ENCODE measurements around the gene HMGA1.
A peak's percentile ranks its signal among the peaks of the same experiment; 100 is the strongest.

DNA sequence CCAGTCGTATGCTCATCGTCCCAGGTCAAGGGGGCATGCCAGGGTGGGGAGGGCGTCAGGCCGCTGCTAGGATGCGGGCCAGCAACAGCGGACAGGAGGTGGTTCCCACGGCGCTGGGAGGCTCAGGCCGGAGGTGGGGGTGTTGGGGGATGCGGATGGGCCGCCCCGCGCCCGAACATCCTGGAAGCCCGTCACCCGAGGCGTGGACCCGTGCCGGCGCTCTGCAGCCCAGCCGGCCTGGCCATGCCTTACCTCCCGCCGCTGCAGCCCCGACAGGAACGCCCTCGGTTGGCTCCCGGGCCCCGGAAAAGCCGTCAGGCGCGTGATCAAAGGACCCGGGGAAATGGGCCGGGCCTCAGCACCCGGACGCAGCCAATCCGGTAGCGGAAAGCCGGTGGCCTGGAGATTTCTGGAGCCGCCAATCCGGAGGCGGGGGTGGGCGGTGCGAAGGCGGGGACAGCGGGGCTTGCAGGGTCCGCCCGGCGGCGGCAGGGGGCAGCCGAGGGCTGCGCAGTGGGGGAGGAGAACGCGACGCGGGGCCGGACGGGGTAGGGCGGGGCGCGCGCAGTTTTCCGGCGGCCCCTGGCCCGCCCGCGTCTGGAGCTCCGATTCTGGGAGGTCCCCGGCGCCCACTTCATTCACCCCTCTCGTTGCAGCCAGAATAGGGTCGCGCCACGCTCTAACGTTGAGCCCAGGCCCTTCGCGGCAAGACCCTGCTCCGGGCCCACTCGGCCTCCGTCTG, 12.2 kb downstream of the HMGA1 start, which contains the start of gene SMIM29:
- TF ChIP-seq, protein P1, sequence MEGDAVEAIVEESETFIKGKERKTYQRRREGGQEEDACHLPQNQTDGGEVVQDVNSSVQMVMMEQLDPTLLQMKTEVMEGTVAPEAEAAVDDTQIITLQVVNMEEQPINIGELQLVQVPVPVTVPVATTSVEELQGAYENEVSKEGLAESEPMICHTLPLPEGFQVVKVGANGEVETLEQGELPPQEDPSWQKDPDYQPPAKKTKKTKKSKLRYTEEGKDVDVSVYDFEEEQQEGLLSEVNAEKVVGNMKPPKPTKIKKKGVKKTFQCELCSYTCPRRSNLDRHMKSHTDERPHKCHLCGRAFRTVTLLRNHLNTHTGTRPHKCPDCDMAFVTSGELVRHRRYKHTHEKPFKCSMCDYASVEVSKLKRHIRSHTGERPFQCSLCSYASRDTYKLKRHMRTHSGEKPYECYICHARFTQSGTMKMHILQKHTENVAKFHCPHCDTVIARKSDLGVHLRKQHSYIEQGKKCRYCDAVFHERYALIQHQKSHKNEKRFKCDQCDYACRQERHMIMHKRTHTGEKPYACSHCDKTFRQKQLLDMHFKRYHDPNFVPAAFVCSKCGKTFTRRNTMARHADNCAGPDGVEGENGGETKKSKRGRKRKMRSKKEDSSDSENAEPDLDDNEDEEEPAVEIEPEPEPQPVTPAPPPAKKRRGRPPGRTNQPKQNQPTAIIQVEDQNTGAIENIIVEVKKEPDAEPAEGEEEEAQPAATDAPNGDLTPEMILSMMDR (conservative IDR thresholded peaks at IDR 0.05): peak; percentile 97
- peak; percentile 14; the same call in 1 of the 2 replicates for TF ChIP-seq ZFX (IDR thresholded peaks at IDR 0.05)

Measured in C4-2B (cell line).